HepG2 (cell line): Measurements from ENCODE around the gene LCORL.

Source experiments
- FOXM1 ChIP-seq: sonication (generic); formaldehyde crosslinking; IDR thresholded peaks from 2 replicates; pipeline ENCODE4 v1.5.0; 2020; ENCODE audit warnings: missing genetic modification reagents
- GABPA ChIP-seq, 2 experiments: IDR thresholded peaks; 2 replicates each; pipeline ENCODE4 v1.6.1; 2011 to 2016; ENCODE audit warnings: low read depth in 2 of 2, low read length in 1 of 2, missing biosample characterization in 1 of 2, missing genetic modification characterization in 1 of 2
- ZMYM4 ChIP-seq: sonication (generic); formaldehyde crosslinking; IDR thresholded peaks from 2 replicates; pipeline ENCODE4 v1.8.1; 2023; ENCODE audit warnings: mild to moderate bottlenecking, missing genetic modification reagents
- ZNF24 ChIP-seq: fragments of 450-650 bp; IDR thresholded peaks from 2 replicates; pipeline ENCODE4 v1.6.1; 2017; ENCODE audit warnings: antibody characterized with exemption, mild to moderate bottlenecking
- ZNF740 ChIP-seq: sonication (generic); formaldehyde crosslinking; IDR thresholded peaks from 2 replicates; pipeline ENCODE4 v1.4.0; 2020; ENCODE audit warnings: missing genetic modification reagents
- ZNF891 ChIP-seq: sonication (generic); formaldehyde crosslinking; IDR thresholded peaks from 2 replicates; pipeline ENCODE4 v1.5.0; 2020; ENCODE audit warnings: mild to moderate bottlenecking, missing genetic modification reagents

GRCh38 chr4:18042754-18043153, 21.2 kb upstream of the LCORL start:
- no peak for TF ChIP-seq ZMYM4 (CRISPR knock-in tag)
- no peak for TF ChIP-seq ZNF24
- no peak for TF ChIP-seq ZNF740 (CRISPR knock-in tag)
- TF ChIP-seq FOXM1 (CRISPR knock-in tag): no peak
- no peak for TF ChIP-seq ZNF891
- TF ChIP-seq GABPA (IDR thresholded peaks at IDR 0.05; ENCODE audit: low read depth, low read length): no peak
- no peak for TF ChIP-seq GABPA (CRISPR knock-in tag; IDR thresholded peaks at IDR 0.05; ENCODE audit: low read depth)
